Large intestine (tissue), 3 donors: Measurements from ENCODE around the gene ME3. TPM values are rescaled to one million over a fixed set of nuclear protein-coding genes. Genes with fewer than 3 reads are reported as not detected.

ENCODE experiments used
- DNase-seq, 2 donors: peaks; one replicate each; pipeline versions ENCODE4 v3.0.0 to v3.0.0-alpha.2; 2013
- H3K27ac ChIP-seq: one replicate; pipeline ENCODE4 v1.5.1; 2013; ENCODE audit warnings: low read length
- H3K27me3 ChIP-seq: 2 replicates; pipeline ENCODE4 v1.6.1; 2013; ENCODE audit warnings: low read length; ENCODE audit not compliant: control insufficient read depth, insufficient read depth
- H3K36me3 ChIP-seq: 2 replicates; pipeline ENCODE4 v1.6.1; 2013; ENCODE audit warnings: low read length; ENCODE audit not compliant: control insufficient read depth, insufficient read depth
- H3K4me1 ChIP-seq: one replicate; pipeline ENCODE4 v1.6.1; 2013; ENCODE audit warnings: low read length; ENCODE audit not compliant: control insufficient read depth, insufficient read depth
- H3K4me3 ChIP-seq: one replicate; pipeline ENCODE4 v1.5.1; 2013; ENCODE audit warnings: low read length
- H3K9me3 ChIP-seq: one replicate; pipeline ENCODE4 v1.6.1; 2013; ENCODE audit warnings: mild to moderate bottlenecking, low read depth, low read length, moderate library complexity; ENCODE audit not compliant: control insufficient read depth
- WGBS: methylation state at CpG from one replicate; pipeline ENCODE4 v1.1.5; 2013; ENCODE audit warnings: low lambda C conversion rate; ENCODE audit not compliant: insufficient coverage; 5-methylcytosine and 5-hydroxymethylcytosine counted together
- polyA plus RNA-seq: library from polyadenylated mRNA; unstranded; fragments of 120-200 nt; gene quantifications from one replicate; pipeline ENCODE4 v1.2.1, GENCODE V29; 2013

Gene ME3
- polyA plus RNA-seq, 1 donor, result 25.0 TPM

- 80% methylated on average over 1 of the region's 1 CpG for WGBS
Measured at GRCh38 chr11:86517557-86517956, 154.9 kb downstream of the ME3 start.

GRCh38 chr11:86515297-86516094 is 156.9 kb downstream of the ME3 start:
- Histone ChIP-seq H3K4me3 (no peak overlapping the region), H3K4me1 (peaks cover 25% of the 10 kb centered on the region), H3K27me3 (no peaks in the 10 kb centered on the region), H3K9me3 (no peaks in the 10 kb centered on the region), H3K27ac (no peak overlapping the region), H3K36me3 (no peaks in the 10 kb centered on the region)
- no peak for DNase-seq
- no CpG with 5 or more reads among the region's 7 CpGs for WGBS

More at GRCh38 chr11:86517557-86517956, 154.9 kb downstream of the ME3 start:
- Histone ChIP-seq H3K36me3 (no peaks in the 10 kb centered on the region), H3K4me1 (peaks cover 16% of the 10 kb centered on the region), H3K9me3 (no peaks in the 10 kb centered on the region), H3K27ac (no peak overlapping the region), H3K27me3 (no peaks in the 10 kb centered on the region), H3K4me3 (no peak overlapping the region)
- DNase-seq, result no peak

- Histone ChIP-seq H3K27ac (no peak overlapping the region), H3K4me3 (no peak overlapping the region), H3K4me1 (peaks cover 32% of the 10 kb centered on the region), H3K27me3 (no peaks in the 10 kb centered on the region), H3K36me3 (no peaks in the 10 kb centered on the region), H3K9me3 (no peaks in the 10 kb centered on the region)
- DNase-seq, result no peak
- 100% methylated on average over 1 of the region's 1 CpG for WGBS
Measured at GRCh38 chr11:86514453-86514852, 158.0 kb downstream of the ME3 start.

GRCh38 chr11:86513746-86514373 is 158.6 kb downstream of the ME3 start:
- peaks cover 36% of the 10 kb centered on the region for H3K4me1 ChIP-seq
- no peak overlapping the region for H3K27ac ChIP-seq
- no peaks in the 10 kb centered on the region for H3K27me3 ChIP-seq
- WGBS, result no CpG with 5 or more reads among the region's 1 CpG
- no peak overlapping the region for H3K4me3 ChIP-seq
- no peaks in the 10 kb centered on the region for H3K36me3 ChIP-seq
- H3K9me3 ChIP-seq, result no peaks in the 10 kb centered on the region
- DNase-seq, result no peak

- no peak overlapping the region for H3K27ac ChIP-seq
- H3K27me3 ChIP-seq, result no peaks in the 10 kb centered on the region
- H3K9me3 ChIP-seq, result no peaks in the 10 kb centered on the region
- no peak overlapping the region for H3K4me3 ChIP-seq
- peaks cover 36% of the 10 kb centered on the region for H3K4me1 ChIP-seq
- DNase-seq, result no peak
- no CpG with 5 or more reads among the region's 1 CpG for WGBS
- no peaks in the 10 kb centered on the region for H3K36me3 ChIP-seq
Measured at GRCh38 chr11:86513138-86513537, 159.3 kb downstream of the ME3 start.

GRCh38 chr11:86511086-86511551 is 161.3 kb downstream of the ME3 start:
- no peaks in the 10 kb centered on the region for H3K27me3 ChIP-seq
- no peaks in the 10 kb centered on the region for H3K36me3 ChIP-seq
- H3K27ac ChIP-seq, result peak overlapping the region; percentile 64
- H3K4me3 ChIP-seq, result no peak overlapping the region
- DNase-seq, result peak; percentile 68 to 87
- 0% methylated on average over 1 of the region's 3 CpGs for WGBS
- peaks cover 47% of the 10 kb centered on the region for H3K4me1 ChIP-seq
- no peaks in the 10 kb centered on the region for H3K9me3 ChIP-seq

- H3K9me3 ChIP-seq, result no peaks in the 10 kb centered on the region
- no peaks in the 10 kb centered on the region for H3K27me3 ChIP-seq
- H3K4me1 ChIP-seq, result peaks cover 51% of the 10 kb centered on the region
- no peak overlapping the region for H3K4me3 ChIP-seq
- H3K27ac ChIP-seq, result peak overlapping the region; percentile 64
- no peak for DNase-seq
- H3K36me3 ChIP-seq, result no peaks in the 10 kb centered on the region
- 62% methylated on average over 2 of the region's 3 CpGs for WGBS
Measured at GRCh38 chr11:86510674-86511073, 161.7 kb downstream of the ME3 start.

GRCh38 chr11:86510097-86510496 is 162.3 kb downstream of the ME3 start:
- WGBS, result 83% methylated on average over 2 of the region's 2 CpGs
- Histone ChIP-seq H3K9me3 (no peaks in the 10 kb centered on the region), H3K36me3 (no peaks in the 10 kb centered on the region), H3K4me3 (no peak overlapping the region), H3K27me3 (no peaks in the 10 kb centered on the region), H3K27ac (peak overlapping the region; percentile 86), H3K4me1 (peaks cover 53% of the 10 kb centered on the region)
- DNase-seq, result no peak

- 8% methylated on average over 2 of the region's 2 CpGs for WGBS
- Histone ChIP-seq H3K4me3 (no peak overlapping the region), H3K9me3 (no peaks in the 10 kb centered on the region), H3K4me1 (peaks cover 53% of the 10 kb centered on the region), H3K27me3 (no peaks in the 10 kb centered on the region), H3K36me3 (no peaks in the 10 kb centered on the region), H3K27ac (peak overlapping the region; percentile 86)
- no peak for DNase-seq
Measured at GRCh38 chr11:86509588-86509974, 162.8 kb downstream of the ME3 start.

- DNase-seq, result peak; percentile 85 to 92
- Histone ChIP-seq H3K9me3 (no peaks in the 10 kb centered on the region), H3K36me3 (no peaks in the 10 kb centered on the region), H3K27me3 (no peaks in the 10 kb centered on the region), H3K4me1 (peaks cover 53% of the 10 kb centered on the region), H3K27ac (peak overlapping the region; percentile 86), H3K4me3 (no peak overlapping the region)
- WGBS, result no CpG with 5 or more reads among the region's 6 CpGs
Measured at GRCh38 chr11:86508604-86509587, 163.5 kb downstream of the ME3 start.
